Myocyte (in vitro differentiated cells): ENCODE results near the gene TRIO. TPM values are rescaled to one million over a fixed set of nuclear protein-coding genes. Genes with fewer than 3 reads are reported as not detected.
A peak's percentile ranks its signal among the peaks of the same experiment; 100 is the strongest.

ENCODE experiments used
- DNase-seq: peaks from one replicate; pipeline ENCODE4 v3.0.0-alpha.2; 2012; ENCODE audit warnings: low read depth
- total RNA-seq: library from RNA; depleted of rRNA; stranded (reverse); fragments of >200 nt; gene quantifications from 2 replicates; pipeline ENCODE4 v1.2.3, GENCODE V29; 2014

The TRIO gene
- total RNA-seq, 1 donor from 2014 or later = 126 TPM

- DNase-seq = peak; percentile 73
Observed at GRCh38 chr5:14447958-14448911, 305.1 kb downstream of the TRIO start.

DNA sequence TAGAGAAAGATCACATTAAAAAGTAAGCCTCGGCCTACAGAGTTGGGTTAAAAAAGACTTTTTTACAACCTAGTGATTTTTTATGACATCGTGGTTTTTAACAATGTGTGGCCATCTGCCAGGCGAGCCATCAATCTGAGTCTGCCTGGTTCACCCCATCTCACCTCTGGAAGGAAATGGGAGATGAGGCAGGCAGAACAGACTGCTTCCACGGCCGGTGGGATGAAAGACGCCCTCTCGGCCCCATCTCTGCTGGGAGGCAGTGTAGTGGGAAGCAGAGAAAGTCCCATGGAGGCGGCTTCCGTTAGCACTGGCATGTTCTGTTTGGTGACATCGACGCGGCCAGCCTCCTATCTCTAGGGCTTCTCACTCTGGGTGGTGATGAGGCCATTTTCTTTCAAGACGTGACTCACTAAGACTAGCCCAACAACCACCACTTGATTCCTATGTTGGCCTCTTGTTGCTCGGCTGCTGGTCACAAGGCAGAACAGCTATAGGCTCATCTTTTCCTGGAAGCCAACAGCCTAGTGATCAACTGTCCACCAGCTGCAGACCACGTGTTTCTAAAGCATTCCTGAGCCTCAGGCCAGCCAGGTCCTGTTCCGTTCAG is 306.0 kb downstream of the TRIO start:
- peak; percentile 92 for DNase-seq

DNA sequence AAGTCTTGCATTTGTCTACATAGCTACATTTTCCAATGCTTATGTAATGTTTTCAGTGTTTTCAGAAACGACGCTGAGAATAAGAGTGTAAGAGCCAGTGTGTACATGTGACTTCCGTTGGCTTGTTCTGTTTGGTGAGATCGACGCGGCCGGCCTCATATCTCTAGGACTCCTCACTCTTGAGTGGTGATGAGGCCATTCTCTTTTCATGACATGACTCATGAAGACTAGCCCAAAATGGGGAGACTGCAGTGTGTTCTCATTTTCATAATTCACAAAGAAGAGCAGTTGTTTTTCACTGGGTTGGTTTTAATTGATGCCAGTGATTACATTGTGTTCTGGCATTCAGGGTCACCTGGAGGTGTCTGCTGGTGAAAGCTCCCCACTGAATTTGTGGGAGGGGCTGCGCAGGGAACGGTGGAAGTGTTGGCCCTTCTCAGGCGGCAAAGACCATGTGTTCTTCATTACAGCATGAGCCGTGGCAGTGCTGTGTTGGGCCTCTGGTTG is 306.9 kb downstream of the TRIO start:
- DNase-seq = peak; percentile 75

DNA sequence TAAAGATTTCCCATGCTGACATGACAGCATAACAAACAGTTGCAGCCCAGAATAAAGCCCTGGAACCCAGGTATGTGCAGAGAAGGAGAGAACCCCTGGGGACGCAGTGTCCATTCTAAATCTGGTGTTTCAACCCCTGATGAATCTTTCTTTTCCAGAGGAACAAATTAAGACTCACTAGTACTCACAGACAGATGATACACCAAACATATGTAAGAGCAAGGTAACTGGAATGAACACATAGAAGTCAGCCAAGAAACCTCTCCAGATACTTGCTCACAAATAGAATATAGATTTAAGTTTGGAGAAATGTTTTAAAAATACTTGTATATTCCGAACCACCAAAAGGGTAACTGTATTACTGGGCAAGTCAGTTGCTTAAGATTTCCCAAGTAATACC is 307.6 kb downstream of the TRIO start:
- no peak for DNase-seq

DNA sequence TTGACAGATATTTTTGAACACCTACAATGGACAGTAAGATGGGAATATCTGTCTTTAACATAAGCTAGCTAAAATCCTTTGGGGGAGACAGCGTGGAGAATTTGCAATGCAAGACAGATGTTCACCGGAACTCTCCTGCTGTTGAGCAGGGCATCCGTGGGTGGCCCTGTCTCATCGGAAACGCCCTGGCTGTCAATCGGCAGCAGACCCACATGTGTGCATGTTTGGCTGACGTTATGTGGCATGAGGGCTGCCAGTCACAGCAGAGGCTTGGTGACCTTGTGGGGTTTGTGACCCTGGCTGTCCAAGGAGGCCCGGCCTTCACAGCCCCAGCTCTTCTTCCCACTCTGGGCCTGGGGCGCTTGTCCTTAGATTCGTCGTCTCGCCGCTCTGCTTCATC is 308.7 kb downstream of the TRIO start:
- DNase-seq = peak; percentile 40

DNA sequence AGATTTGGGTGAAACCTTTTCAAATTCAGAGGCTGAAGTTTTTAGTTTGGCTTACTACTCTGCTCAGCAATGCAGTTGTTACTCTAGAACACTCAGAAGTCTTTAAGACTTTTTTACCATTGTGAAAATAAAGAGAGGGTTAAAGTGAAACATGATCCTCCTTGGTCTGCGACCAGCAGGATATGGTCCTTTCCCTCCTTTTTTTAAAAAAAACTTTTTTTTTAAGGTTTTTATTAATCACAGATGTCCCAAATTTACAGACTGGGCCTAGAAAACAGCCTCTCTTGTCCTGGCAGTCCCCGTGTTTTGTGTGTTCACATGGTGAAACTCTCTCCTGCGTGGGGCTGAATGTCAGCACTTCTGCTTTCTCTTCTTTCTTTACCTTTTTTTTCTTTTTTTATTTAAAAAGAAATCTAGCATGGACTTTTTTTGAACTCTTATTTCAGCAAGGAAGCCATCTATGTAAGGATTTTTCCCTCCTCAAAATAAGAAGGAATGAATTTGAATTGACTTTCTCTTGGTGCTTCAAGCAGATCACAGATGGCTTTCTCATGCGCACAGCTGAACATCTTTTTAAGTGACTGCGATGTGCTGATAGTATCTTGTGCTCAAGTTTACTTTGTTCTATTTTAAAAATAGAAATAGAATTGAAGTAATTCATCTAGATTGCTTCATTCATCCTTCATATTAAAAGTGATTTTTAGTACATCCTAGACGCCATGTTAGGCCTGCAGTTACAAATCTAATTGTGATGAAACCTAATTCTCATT is 309.7 kb downstream of the TRIO start:
- no peak for DNase-seq

DNA sequence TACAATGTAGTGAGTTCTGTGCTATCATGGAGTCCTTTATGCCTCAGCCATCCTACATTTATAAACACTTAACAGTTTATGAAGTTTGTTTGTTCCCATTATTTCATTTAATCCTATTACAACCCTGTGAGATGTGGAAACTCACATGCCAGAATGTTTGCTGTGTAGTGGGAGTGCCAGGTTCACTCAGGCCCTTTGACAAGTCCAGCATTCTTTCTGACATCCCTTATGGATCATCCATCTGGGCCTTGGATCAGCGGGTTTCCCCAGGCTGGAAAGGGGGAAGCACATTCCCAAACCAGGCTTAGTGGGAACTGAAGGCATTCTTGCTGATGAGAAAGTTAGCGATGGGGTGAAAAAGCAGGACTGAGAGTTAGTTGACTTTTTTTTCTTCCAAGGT is 310.3 kb downstream of the TRIO start:
- DNase-seq = no peak

- DNase-seq = no peak
Observed at GRCh38 chr5:14455814-14456321, 312.7 kb downstream of the TRIO start.

DNA sequence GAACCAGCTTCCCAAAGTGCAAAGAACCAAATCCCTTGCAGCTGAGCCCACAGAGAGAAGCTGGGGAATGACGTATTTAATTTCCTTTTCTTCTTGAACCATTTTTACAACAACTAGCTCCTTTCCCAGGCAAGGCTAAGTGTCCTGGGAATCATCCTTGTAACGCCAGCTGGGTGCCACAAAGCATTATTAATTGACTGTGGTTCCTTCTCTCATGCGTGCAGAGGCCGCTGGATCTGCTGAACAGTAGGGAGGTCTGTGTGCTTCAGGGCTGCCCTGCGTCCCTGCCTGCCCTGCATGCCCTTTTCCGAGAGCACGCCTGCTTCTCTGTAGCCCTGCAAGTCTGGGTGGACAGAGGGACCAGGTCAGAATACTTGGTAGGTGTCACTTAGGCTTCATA is 314.3 kb downstream of the TRIO start:
- peak; percentile 35 for DNase-seq

- DNase-seq = no peak
Observed at GRCh38 chr5:14458414-14458813, 315.3 kb downstream of the TRIO start.

- DNase-seq = no peak
Observed at GRCh38 chr5:14460844-14461398, 317.8 kb downstream of the TRIO start.

DNA sequence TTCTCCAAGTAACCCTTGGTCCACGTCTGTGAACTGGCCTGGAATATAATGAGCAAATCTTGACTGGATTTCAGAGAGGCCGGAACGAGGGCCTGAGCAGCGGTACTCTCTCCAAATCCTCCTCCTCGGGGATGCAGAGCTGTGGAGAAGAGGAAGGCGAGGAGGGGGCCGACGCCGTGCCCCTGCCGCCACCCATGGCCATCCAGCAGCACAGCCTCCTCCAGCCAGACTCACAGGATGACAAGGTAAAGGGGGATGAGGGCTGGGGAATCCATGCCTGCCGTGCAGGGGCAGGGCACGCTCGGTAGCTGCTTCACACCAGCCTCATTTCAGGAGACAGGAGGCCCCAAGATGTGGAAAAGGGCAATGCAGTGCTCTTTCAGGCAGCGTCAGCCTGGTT is 319.5 kb downstream of the TRIO start:
- DNase-seq = no peak

GRCh38 chr5:14463629-14464028 is 320.5 kb downstream of the TRIO start:
- DNase-seq = peak; percentile 87

GRCh38 chr5:14464096-14464495 is 321.0 kb downstream of the TRIO start:
- no peak for DNase-seq

DNA sequence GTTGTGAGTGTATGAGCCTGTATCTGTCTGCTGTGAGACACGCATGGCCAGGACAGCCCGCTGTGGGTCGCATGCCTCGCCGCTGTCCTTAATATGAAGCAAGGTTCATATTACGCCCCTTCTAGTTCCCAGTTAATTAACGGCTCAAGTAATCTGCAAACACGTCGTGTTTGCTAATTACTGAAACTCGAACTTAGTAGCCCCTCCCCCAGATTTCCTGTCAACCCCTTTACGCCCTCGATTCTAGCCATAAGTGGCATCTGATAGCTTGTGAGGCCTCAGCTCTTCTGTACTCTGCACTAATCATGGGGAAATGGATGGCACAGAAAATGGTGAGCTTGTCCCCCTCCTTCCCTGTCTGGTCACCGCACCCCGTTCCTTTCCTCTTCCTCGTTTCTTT is 321.5 kb downstream of the TRIO start:
- no peak for DNase-seq

DNA sequence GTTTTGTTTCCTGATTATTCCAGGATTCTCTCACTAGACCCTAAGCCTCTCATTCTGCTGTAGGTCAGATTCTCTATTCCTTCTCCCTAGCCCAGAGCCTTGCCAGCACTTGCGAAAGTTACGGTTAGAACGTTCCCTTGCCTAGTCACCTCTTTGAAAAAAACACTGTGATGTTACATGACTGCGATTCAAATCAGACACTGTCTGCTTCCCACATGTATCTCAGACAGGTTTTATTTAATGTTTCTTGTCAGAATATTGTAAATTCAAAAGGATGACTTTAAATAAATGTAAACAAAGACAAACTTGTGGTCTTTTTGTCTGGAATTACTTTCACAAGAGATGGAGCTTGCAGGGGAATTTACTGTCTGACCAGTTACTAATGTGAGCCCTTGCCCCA is 322.0 kb downstream of the TRIO start:
- DNase-seq = no peak

- DNase-seq = peak; percentile 64
Observed at GRCh38 chr5:14465776-14466175, 322.6 kb downstream of the TRIO start.

DNA sequence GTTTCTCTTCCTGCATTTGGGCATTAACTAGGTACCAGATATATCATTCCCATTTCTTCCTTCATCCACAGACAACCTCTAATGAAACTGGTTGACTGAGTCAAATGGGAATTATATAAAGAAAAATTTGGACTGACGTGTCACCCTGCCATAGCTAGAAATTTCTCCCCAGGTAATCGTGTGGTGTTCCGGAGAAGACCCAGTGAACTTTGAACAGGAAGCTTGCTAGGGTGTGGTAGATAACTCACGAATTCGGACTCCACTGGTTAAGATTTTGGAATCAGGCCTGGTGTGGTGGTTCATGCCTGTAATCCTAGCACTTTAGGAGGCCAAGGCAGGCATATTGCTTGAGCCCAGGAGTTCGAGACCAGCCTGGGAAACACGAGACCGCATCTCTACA is 324.1 kb downstream of the TRIO start:
- DNase-seq = no peak

DNA sequence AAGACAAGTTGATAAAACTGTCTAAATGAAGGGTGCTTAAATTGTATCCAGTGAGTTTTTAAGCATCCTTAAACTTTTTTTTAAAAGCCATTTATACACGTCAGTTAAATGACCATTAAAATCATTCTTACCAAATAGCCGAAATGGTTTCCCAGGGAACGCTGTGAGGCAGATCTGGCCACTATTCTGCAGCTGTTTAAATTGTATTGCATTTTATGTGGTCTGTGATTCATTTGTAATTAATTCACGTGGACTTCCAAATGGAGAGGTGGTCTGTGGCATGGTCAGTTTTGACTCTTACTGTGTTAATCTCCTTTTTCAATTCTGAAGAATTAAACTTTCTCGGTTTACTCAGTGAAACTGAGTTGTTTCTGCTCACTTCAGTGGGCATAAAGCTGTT is 324.7 kb downstream of the TRIO start:
- DNase-seq = peak; percentile 84

GRCh38 chr5:14469551-14470377 is 326.6 kb downstream of the TRIO start:
- no peak for DNase-seq
